NCI-H526 (cell line): ENCODE data around the gene TNFSF13.

Source experiments
- DNase-seq, 2 experiments: peaks; one replicate each; lab custom pipeline; 2025; lab: John Stamatoyannopoulos, UW

TNFSF13 gene

GRCh38 chr17:7552621-7553051 is 5.9 kb upstream of the TNFSF13 start:
- no peak for DNase-seq

- DNase-seq = no peak
Measured at GRCh38 chr17:7553356-7553755, 5.2 kb upstream of the TNFSF13 start.

- no peak for DNase-seq
Measured at GRCh38 chr17:7555320-7555948, 3.1 kb upstream of the TNFSF13 start.

GRCh38 chr17:7556627-7557026 is 1.9 kb upstream of the TNFSF13 start:
- no peak for DNase-seq

- no peak for DNase-seq
Measured at GRCh38 chr17:7557147-7557764, 1.3 kb upstream of the TNFSF13 start.

- DNase-seq = peak in 1 of 2 experiments; percentile 67
Measured at GRCh38 chr17:7557775-7558543, 591 bp upstream of the TNFSF13 start.

- no peak for DNase-seq
Measured at GRCh38 chr17:7559320-7560171, 996 bp downstream of the TNFSF13 start.

- DNase-seq = peak in 1 of 2 experiments; percentile 56
Measured at GRCh38 chr17:7560172-7561027, 1.9 kb downstream of the TNFSF13 start.

- peak; percentile 29 to 85 for DNase-seq
Measured at GRCh38 chr17:7561028-7561575, 2.6 kb downstream of the TNFSF13 start.

GRCh38 chr17:7561589-7562207 is 3.1 kb downstream of the TNFSF13 start, which contains the start of gene SENP3:
Gene SENP3 (plus strand): TSS chr17:7561919. CDS start chr17:7563077, 1,158 bp downstream.
- DNase-seq = peak in 1 of 2 experiments; percentile 86

GRCh38 chr17:7562208-7562605 is 3.7 kb downstream of the TNFSF13 start:
- DNase-seq = no peak

- no peak for DNase-seq
Measured at GRCh38 chr17:7563115-7563869, 4.7 kb downstream of the TNFSF13 start.

GRCh38 chr17:7569571-7569970 is 11.0 kb downstream of the TNFSF13 start:
- no peak for DNase-seq

GRCh38 chr17:7570351-7570750 is 11.8 kb downstream of the TNFSF13 start:
- no peak for DNase-seq

GRCh38 chr17:7572338-7572587 is 13.7 kb downstream of the TNFSF13 start:
- DNase-seq = peak in 1 of 2 experiments; percentile 96

GRCh38 chr17:7572588-7573323 is 14.2 kb downstream of the TNFSF13 start:
- DNase-seq = peak in 1 of 2 experiments; percentile 97

GRCh38 chr17:7573324-7574080 is 15.0 kb downstream of the TNFSF13 start:
- DNase-seq = peak; percentile 44 to 84
